Cardiac muscle cell (in vitro differentiated cells and primary cell): Measurements from ENCODE around the gene TOMM22. TPM values are rescaled to one million over a fixed set of nuclear protein-coding genes. Genes with fewer than 3 reads are reported as not detected.
A peak's percentile ranks its signal among the peaks of the same experiment; 100 is the strongest.

Experiments used
- DNase-seq, 2 donors: peaks; one replicate each; pipeline versions ENCODE4 v3.0.0 to v3.0.0-alpha.2; 2010 to 2017; ENCODE audit warnings: low read depth in 1 of 2, low spot score in 1 of 2
- H3K27ac ChIP-seq: fragments of 200-600 bp; sonication (generic); 2 replicates; pipeline ENCODE4 v1.5.1; 2016
- H3K27me3 ChIP-seq: fragments of 200-600 bp; sonication (generic); 2 replicates; pipeline ENCODE4 v1.6.0; 2016; ENCODE audit warnings: control low read depth
- H3K36me3 ChIP-seq: fragments of 200-600 bp; sonication (generic); 2 replicates; pipeline ENCODE4 v1.5.1; 2016; ENCODE audit warnings: control low read depth
- H3K4me1 ChIP-seq: fragments of 200-600 bp; sonication (generic); 2 replicates; pipeline ENCODE4 v1.8.1; 2017; ENCODE audit warnings: low read depth, mild to moderate bottlenecking, mixed run types
- H3K4me3 ChIP-seq: fragments of 200-600 bp; sonication (generic); 2 replicates; pipeline ENCODE4 v1.5.1; 2016; ENCODE audit warnings: mild to moderate bottlenecking
- H3K9me3 ChIP-seq: fragments of 200-600 bp; sonication (generic); 2 replicates; pipeline ENCODE4 v1.5.1; 2017; ENCODE audit warnings: low read depth, mild to moderate bottlenecking, control low read depth
- CTCF ChIP-seq: IDR thresholded peaks from 2 replicates; pipeline ENCODE4 v1.5.1; 2012; ENCODE audit warnings: low read depth, mild to moderate bottlenecking, low read length
- polyA plus RNA-seq: library from polyadenylated mRNA; unstranded; fragments of >200 nt; fragmentation: Nextera tagmentation; extraction: Ambion mirVana; gene quantifications from 2 replicates; pipeline ENCODE4 v1.2.1, GENCODE V29; 2016
- total RNA-seq: library from RNA; depleted of rRNA; stranded (reverse); fragments of >200 nt; gene quantifications from 2 replicates; pipeline ENCODE4 v1.2.3, GENCODE V29; 2016

TOMM22 gene
- total and polyA plus RNA-seq, 2 experiments from 2014 or later = 46.2 to 151 TPM

- peak; percentile 66 for TF ChIP-seq CTCF
- Histone ChIP-seq H3K4me3 (no peak overlapping the region), H3K27me3 (no peaks in the 10 kb centered on the region), H3K27ac (no peak overlapping the region), H3K4me1 (no peaks in the 10 kb centered on the region), H3K9me3 (no peaks in the 10 kb centered on the region), H3K36me3 (peaks cover 32% of the 10 kb centered on the region)
- DNase-seq = peak; percentile 27 to 52
Measured at GRCh38 chr22:38733329-38733723, 51.6 kb downstream of the TOMM22 start.

GRCh38 chr22:38733724-38734381 is 52.1 kb downstream of the TOMM22 start:
- Histone ChIP-seq H3K9me3 (no peaks in the 10 kb centered on the region), H3K27me3 (no peaks in the 10 kb centered on the region), H3K27ac (peak overlapping the region; percentile 51), H3K4me3 (no peak overlapping the region), H3K36me3 (peaks cover 29% of the 10 kb centered on the region), H3K4me1 (no peaks in the 10 kb centered on the region)
- TF ChIP-seq CTCF = no peak
- peak in 1 of 2 donors; percentile 14 for DNase-seq

- no peak for TF ChIP-seq CTCF
- Histone ChIP-seq H3K27me3 (no peaks in the 10 kb centered on the region), H3K4me3 (no peak overlapping the region), H3K4me1 (no peaks in the 10 kb centered on the region), H3K27ac (peak overlapping the region; percentile 51), H3K36me3 (peaks cover 28% of the 10 kb centered on the region), H3K9me3 (no peaks in the 10 kb centered on the region)
- DNase-seq = no peak
Measured at GRCh38 chr22:38734421-38735100, 52.8 kb downstream of the TOMM22 start.

Other genes with a start within 250 kb of the TOMM22 start
- gene KCNJ4, start 226.8 kb upstream of the TOMM22 start, total RNA-seq = 19.3 and 27.5 TPM in 2 replicates
- 3.2 and 4.9 TPM in 2 replicates for gene KCNJ4, start 226.8 kb upstream of the TOMM22 start, polyA plus RNA-seq
- gene KDELR3, start 213.9 kb upstream of the TOMM22 start, total RNA-seq = 13.1 and 19.7 TPM in 2 replicates
- 21.8 and 26.5 TPM in 2 replicates for gene KDELR3, start 213.9 kb upstream of the TOMM22 start, polyA plus RNA-seq
- gene DDX17, start 175.6 kb upstream of the TOMM22 start, total RNA-seq = 682 and 855 TPM in 2 replicates
- 53.7 and 60.4 TPM in 2 replicates for gene DDX17, start 175.6 kb upstream of the TOMM22 start, polyA plus RNA-seq
- gene DMC1, start 111.8 kb upstream of the TOMM22 start, total RNA-seq = 0.32 and 3.0 TPM in 2 replicates
- 2.6 TPM in 1 of 2 replicates, not detected in the other for gene DMC1, start 111.8 kb upstream of the TOMM22 start, polyA plus RNA-seq
- gene FAM227A, start 25.6 kb upstream of the TOMM22 start, total RNA-seq = 4.5 and 5.7 TPM in 2 replicates
- 2.9 and 7.4 TPM in 2 replicates for gene FAM227A, start 25.6 kb upstream of the TOMM22 start, polyA plus RNA-seq
- gene CBY1, start 25.3 kb upstream of the TOMM22 start, total RNA-seq = 24.9 and 25.9 TPM in 2 replicates
- 68.4 and 84.6 TPM in 2 replicates for gene CBY1, start 25.3 kb upstream of the TOMM22 start, polyA plus RNA-seq
- 37.0 and 41.0 TPM in 2 replicates for gene JOSD1, start 19.0 kb downstream of the TOMM22 start, total RNA-seq
- gene JOSD1, start 19.0 kb downstream of the TOMM22 start, polyA plus RNA-seq = 3.1 and 4.4 TPM in 2 replicates
- 72.6 and 92.2 TPM in 2 replicates for gene GTPBP1, start 24.0 kb downstream of the TOMM22 start, total RNA-seq
- 49.8 and 65.3 TPM in 2 replicates for gene GTPBP1, start 24.0 kb downstream of the TOMM22 start, polyA plus RNA-seq
- gene SUN2, start 74.0 kb downstream of the TOMM22 start, total RNA-seq = 41.4 and 105 TPM in 2 replicates
- 28.0 and 78.1 TPM in 2 replicates for gene SUN2, start 74.0 kb downstream of the TOMM22 start, polyA plus RNA-seq
- gene DNAL4, start 112.2 kb downstream of the TOMM22 start, total RNA-seq = 42.3 and 48.5 TPM in 2 replicates
- gene DNAL4, start 112.2 kb downstream of the TOMM22 start, polyA plus RNA-seq = 39.7 and 55.4 TPM in 2 replicates
- 15.1 and 16.7 TPM in 2 replicates for gene NPTXR, start 162.1 kb downstream of the TOMM22 start, total RNA-seq
- gene NPTXR, start 162.1 kb downstream of the TOMM22 start, polyA plus RNA-seq = 4.0 and 4.2 TPM in 2 replicates
- gene CBX6, start 190.3 kb downstream of the TOMM22 start, total RNA-seq = 62.5 and 89.9 TPM in 2 replicates
- gene CBX6, start 190.3 kb downstream of the TOMM22 start, polyA plus RNA-seq = 40.9 and 46.8 TPM in 2 replicates